Kidney epithelial cell (primary cell): ENCODE measurements around the gene IDH3B. TPM values are rescaled to one million over a fixed set of nuclear protein-coding genes. Genes with fewer than 3 reads are reported as not detected.

ENCODE experiments used
- DNase-seq: peaks from one replicate; pipeline ENCODE4 v3.0.0-alpha.2; 2010; ENCODE audit warnings: low read depth
- H3K27me3 ChIP-seq: 2 replicates; pipeline ENCODE4 v1.6.0; 2011; ENCODE audit warnings: low read length; ENCODE audit not compliant: control insufficient read depth, insufficient read depth
- H3K36me3 ChIP-seq: 2 replicates; pipeline ENCODE4 v1.5.1; 2011; ENCODE audit warnings: low read length; ENCODE audit not compliant: control insufficient read depth, insufficient read depth
- H3K4me3 ChIP-seq: 2 replicates; pipeline ENCODE4 v1.5.1; 2011; ENCODE audit warnings: low read depth, mild to moderate bottlenecking, control low read depth, low read length
- total RNA-seq: library from RNA; depleted of rRNA; stranded (reverse); fragments of >200 nt; gene quantifications from 2 replicates; pipeline ENCODE4 v1.2.3, GENCODE V29; 2015
- TF ChIP-seq, protein P1 (sequence below): IDR thresholded peaks from 2 replicates; pipeline ENCODE4 v1.5.1; 2011; ENCODE audit warnings: mild to moderate bottlenecking, moderate library complexity, low read length, control low read depth, inconsistent platforms; ENCODE audit not compliant: insufficient read depth, poor library complexity, severe bottlenecking

IDH3B gene
- total RNA-seq, 1 donor from 2014 or later, result 118 TPM

DNA sequence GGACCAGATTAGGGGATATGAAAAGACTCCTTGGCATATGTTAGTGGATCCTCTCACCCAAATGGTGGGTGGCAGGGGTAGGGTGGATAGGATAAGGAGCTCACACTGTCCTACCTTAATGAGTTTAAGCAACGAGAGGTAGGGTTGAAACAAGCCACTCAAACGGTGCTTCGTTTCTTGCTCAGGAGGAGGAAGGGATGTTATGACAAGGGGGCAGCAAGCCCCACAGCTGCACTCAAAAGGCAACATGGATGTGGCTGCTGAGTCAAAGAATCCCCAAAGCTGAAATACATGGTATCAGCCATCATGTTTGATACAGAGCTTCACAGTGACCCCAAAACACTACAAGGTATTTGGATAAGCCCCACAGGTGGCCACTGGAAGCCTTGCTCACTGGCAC is 8.4 kb upstream of the IDH3B start:
- Histone ChIP-seq H3K4me3 (no peak overlapping the region), H3K36me3 (no peaks in the 10 kb centered on the region), H3K27me3 (peaks cover 7% of the 10 kb centered on the region)
- TF ChIP-seq, protein P1, sequence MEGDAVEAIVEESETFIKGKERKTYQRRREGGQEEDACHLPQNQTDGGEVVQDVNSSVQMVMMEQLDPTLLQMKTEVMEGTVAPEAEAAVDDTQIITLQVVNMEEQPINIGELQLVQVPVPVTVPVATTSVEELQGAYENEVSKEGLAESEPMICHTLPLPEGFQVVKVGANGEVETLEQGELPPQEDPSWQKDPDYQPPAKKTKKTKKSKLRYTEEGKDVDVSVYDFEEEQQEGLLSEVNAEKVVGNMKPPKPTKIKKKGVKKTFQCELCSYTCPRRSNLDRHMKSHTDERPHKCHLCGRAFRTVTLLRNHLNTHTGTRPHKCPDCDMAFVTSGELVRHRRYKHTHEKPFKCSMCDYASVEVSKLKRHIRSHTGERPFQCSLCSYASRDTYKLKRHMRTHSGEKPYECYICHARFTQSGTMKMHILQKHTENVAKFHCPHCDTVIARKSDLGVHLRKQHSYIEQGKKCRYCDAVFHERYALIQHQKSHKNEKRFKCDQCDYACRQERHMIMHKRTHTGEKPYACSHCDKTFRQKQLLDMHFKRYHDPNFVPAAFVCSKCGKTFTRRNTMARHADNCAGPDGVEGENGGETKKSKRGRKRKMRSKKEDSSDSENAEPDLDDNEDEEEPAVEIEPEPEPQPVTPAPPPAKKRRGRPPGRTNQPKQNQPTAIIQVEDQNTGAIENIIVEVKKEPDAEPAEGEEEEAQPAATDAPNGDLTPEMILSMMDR, result no peak
- DNase-seq, result no peak

- TF ChIP-seq, protein P1, result peak; percentile 22
- H3K27me3 ChIP-seq, result peaks cover 7% of the 10 kb centered on the region
- DNase-seq, result no peak
- no peak overlapping the region for H3K4me3 ChIP-seq
- H3K36me3 ChIP-seq, result no peaks in the 10 kb centered on the region
Observed at GRCh38 chr20:2671977-2672376, 8.0 kb upstream of the IDH3B start.

- H3K36me3 ChIP-seq, result no peaks in the 10 kb centered on the region
- no peak for DNase-seq
- TF ChIP-seq, protein P1, result no peak
- H3K27me3 ChIP-seq, result peaks cover 3% of the 10 kb centered on the region
- H3K4me3 ChIP-seq, result peak overlapping the region; percentile 69
Observed at GRCh38 chr20:2663364-2663886, 591 bp downstream of the IDH3B start.

DNA sequence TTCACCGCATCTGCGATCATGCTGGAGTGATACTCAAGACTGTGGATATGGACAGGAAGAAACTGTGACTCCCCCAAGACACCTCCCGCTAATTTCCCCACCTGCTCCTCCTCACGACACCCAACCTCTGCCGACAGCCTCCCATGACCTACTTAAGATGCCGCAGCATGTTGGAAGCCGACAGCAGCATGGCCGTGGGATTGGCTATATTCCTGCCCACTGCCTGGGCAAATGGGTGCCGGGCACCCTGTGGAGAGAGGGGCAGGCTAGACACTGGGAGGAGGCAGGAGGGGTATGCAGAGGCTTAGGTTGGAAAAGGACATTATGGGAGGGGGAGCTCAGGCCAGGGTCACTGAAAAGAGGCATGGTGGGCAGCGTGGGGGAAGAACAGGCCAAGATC is 4.5 kb downstream of the IDH3B start:
- no peak for DNase-seq
- peaks cover 10% of the 10 kb centered on the region for H3K36me3 ChIP-seq

DNA sequence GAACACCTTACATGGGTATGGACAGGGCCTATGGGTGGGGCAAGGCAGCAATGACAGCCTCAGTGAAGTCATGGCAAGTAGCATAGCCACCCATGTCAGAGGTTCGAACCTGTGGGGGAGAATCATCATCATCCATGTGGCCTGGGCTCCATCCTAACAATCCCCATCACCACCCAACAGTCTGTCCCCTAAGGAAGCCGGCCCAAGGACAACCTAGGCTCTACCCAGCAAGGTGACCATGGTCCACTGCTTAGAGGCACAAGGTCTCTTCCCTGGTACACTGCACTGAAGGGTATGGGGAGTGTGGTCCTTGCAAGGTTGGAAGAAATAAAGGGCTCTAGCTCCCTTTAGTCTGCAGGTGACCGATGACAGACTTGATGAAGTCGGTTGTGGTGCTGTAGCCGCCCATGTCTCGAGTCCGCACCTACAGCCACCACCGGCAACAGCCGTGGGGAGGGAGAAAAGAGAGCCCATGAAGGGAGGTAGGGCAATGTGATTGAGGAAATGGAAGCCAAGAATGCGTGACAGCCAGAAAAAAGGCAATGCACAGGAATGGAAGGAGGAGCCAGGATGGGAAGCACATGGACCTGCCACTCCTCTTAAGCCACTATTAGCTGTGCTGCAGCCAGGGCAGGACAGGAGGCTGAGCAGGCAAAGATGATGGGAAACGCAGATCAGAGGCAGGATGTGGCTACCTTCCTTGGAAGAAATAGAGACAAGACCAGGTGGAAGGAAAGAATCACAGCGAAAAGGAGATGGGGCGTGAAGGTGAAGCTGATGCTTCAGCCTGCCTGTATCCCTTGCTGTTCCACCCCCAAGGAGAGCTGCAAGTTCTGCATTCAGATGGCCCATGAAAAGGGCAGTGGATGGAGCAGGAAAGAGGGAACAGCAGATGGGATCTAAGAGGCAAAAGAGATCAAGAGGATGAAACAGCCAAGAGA is 5.3 kb downstream of the IDH3B start:
- Histone ChIP-seq H3K36me3 (peaks cover 10% of the 10 kb centered on the region), H3K27me3 (no peaks in the 10 kb centered on the region), H3K4me3 (no peak overlapping the region)
- TF ChIP-seq, protein P1, result no peak
- no peak for DNase-seq

More for the DNA sequence above, 4.5 kb downstream of the IDH3B start:
- TF ChIP-seq, protein P1, result no peak
- Histone ChIP-seq H3K4me3 (no peak overlapping the region), H3K27me3 (no peaks in the 10 kb centered on the region)
